A549 (cell line): Measurements from ENCODE around the gene ITPR3. TPM values are rescaled to one million over a fixed set of nuclear protein-coding genes. Genes with fewer than 3 reads are reported as not detected.

ENCODE experiments used
- ATAC-seq, 2 experiments: fragments of 200-7000 bp in 1 of 2; fragments of >200 bp in 1 of 2; cut with Nextera tagmentation in 1 of 2; cut with Tn5 transposase in 1 of 2; 3 replicates each; pipeline versions ENCODE4 v1.8.0 to v1.9.1; 2018 to 2020; ENCODE audit warnings: mild to moderate bottlenecking in 1 of 2, moderate library complexity in 1 of 2
- CTCF ChIA-PET: fragments of 300-600 bp; sonication (Branson Sonifier 250); formaldehyde crosslinking; extraction: SDS; loops from one replicate; lab custom pipeline; 2021; ENCODE audit warnings: antibody characterized with exemption, inconsistent platforms; lab: Yijun Ruan, JAX
- POLR2A ChIA-PET: fragments of 350-600 bp; formaldehyde crosslinking; extraction: SDS; loops from one replicate; lab custom pipeline; 2021; ENCODE audit warnings: antibody characterized with exemption, inconsistent platforms; lab: Yijun Ruan, JAX
- DNase-seq, 2 experiments: peaks; one replicate each; pipeline versions ENCODE4 v3.0.0 to v3.0.0-alpha.2; 2011 to 2016; ENCODE audit warnings: low read depth in 1 of 2, low spot score in 1 of 2
- FAIRE-seq: peaks from 2 replicates; lab custom pipeline; 2011; peaks lifted over from hg19 to GRCh38; lab: Jason Lieb, UNC
- H3K27ac ChIP-seq, 2 experiments: fragments of >200 bp; sonication (Bioruptor Twin); formaldehyde crosslinking; 3 replicates each; pipeline ENCODE4 v1.5.1; 2016 to 2017
- H3K4me1 ChIP-seq: fragments of >200 bp; sonication (Bioruptor Twin); formaldehyde crosslinking; 3 replicates; pipeline ENCODE4 v1.6.1; 2016
- H3K4me2 ChIP-seq: fragments of >200 bp; sonication (Bioruptor Twin); formaldehyde crosslinking; 3 replicates; pipeline ENCODE4 v1.6.1; 2016
- H3K4me3 ChIP-seq: fragments of >200 bp; sonication (Bioruptor Twin); formaldehyde crosslinking; 3 replicates; pipeline ENCODE4 v1.5.1; 2016
- H3K9me3 ChIP-seq: fragments of >200 bp; sonication (Bioruptor Twin); formaldehyde crosslinking; 3 replicates; pipeline ENCODE4 v1.6.1; 2016
- BHLHE40 ChIP-seq: IDR thresholded peaks from 2 replicates; pipeline ENCODE4 v1.6.1; 2012; ENCODE audit warnings: low read depth, low read length, inconsistent platforms
- CBX2 ChIP-seq: fragments of 200-600 bp; sonication (generic); IDR thresholded peaks from 2 replicates; pipeline ENCODE4 v1.6.1; 2016; ENCODE audit warnings: low read depth, mild to moderate bottlenecking, borderline replicate concordance
- EHMT2 ChIP-seq: fragments of 200-600 bp; sonication (generic); IDR thresholded peaks from 2 replicates; pipeline ENCODE4 v1.6.1; 2016; ENCODE audit warnings: antibody characterized with exemption, low read depth, mild to moderate bottlenecking, moderate library complexity
- EP300 ChIP-seq, 2 experiments: fragments of >200 bp; sonication (Bioruptor Twin); formaldehyde crosslinking; IDR thresholded peaks; 2 replicates in 1 of 2; 3 replicates in 1 of 2; pipeline ENCODE4 v1.6.1; 2016 to 2017
- ESRRA ChIP-seq: fragments of 150-350 bp; IDR thresholded peaks from 2 replicates; pipeline ENCODE4 v1.6.1; 2014; ENCODE audit warnings: mild to moderate bottlenecking, low read length, borderline replicate concordance
- FOSB ChIP-seq: fragments of 250-450 bp; sonication (Bioruptor Pico); IDR thresholded peaks from 2 replicates; pipeline ENCODE4 v1.5.0; 2020; ENCODE audit warnings: mild to moderate bottlenecking, moderate library complexity
- FOSL2 ChIP-seq, 2 experiments: fragments of 450-650 bp in 1 of 2; fragments of >200 bp in 1 of 2; sonication (Bioruptor Twin) in 1 of 2; formaldehyde crosslinking; IDR thresholded peaks; 2 replicates each; pipeline versions ENCODE4 v1.5.0 to v1.6.1; 2016 to 2020; ENCODE audit warnings: mild to moderate bottlenecking in 1 of 2, moderate library complexity in 1 of 2
- FOXS1 ChIP-seq: fragments of 250-450 bp; sonication (Bioruptor Pico); IDR thresholded peaks from 2 replicates; pipeline ENCODE4 v1.5.0; 2020; ENCODE audit warnings: mild to moderate bottlenecking, moderate library complexity
- GATA3 ChIP-seq: IDR thresholded peaks from 2 replicates; pipeline ENCODE4 v1.6.1; 2012; ENCODE audit warnings: borderline replicate concordance
- HDAC2 ChIP-seq: fragments of 200-600 bp; sonication (generic); IDR thresholded peaks from 2 replicates; pipeline ENCODE4 v1.6.1; 2016
- HOXB13 ChIP-seq: fragments of 250-450 bp; sonication (Bioruptor Pico); IDR thresholded peaks from 2 replicates; pipeline ENCODE4 v1.5.0; 2020; ENCODE audit warnings: low read depth, mild to moderate bottlenecking, moderate library complexity
- JUN ChIP-seq, 2 experiments: fragments of >200 bp; sonication (Bioruptor Twin); formaldehyde crosslinking; IDR thresholded peaks; 2 replicates in 1 of 2; 3 replicates in 1 of 2; pipeline ENCODE4 v1.6.1; 2016 to 2017
- KDM1A ChIP-seq: fragments of 200-600 bp; sonication (generic); IDR thresholded peaks from 2 replicates; pipeline ENCODE4 v1.6.1; 2016; ENCODE audit warnings: low read depth, mild to moderate bottlenecking
- KDM5A ChIP-seq: fragments of 200-600 bp; sonication (generic); IDR thresholded peaks from 2 replicates; pipeline ENCODE4 v1.6.1; 2016; ENCODE audit warnings: antibody characterized with exemption, mild to moderate bottlenecking
- MYC ChIP-seq: IDR thresholded peaks from 2 replicates; pipeline ENCODE4 v1.6.1; 2012; ENCODE audit warnings: mild to moderate bottlenecking, inconsistent platforms, low read length, improper control_type of control experiment, borderline replicate concordance
- NR3C1 ChIP-seq: fragments of >200 bp; sonication (Bioruptor Twin); formaldehyde crosslinking; IDR thresholded peaks from 3 replicates; pipeline ENCODE4 v1.6.1; 2017
- POLR2A ChIP-seq: IDR thresholded peaks from 2 replicates; pipeline ENCODE4 v1.6.1; 2012; ENCODE audit warnings: mild to moderate bottlenecking, low read length
- ZC3H11A ChIP-seq: fragments of 450-650 bp; IDR thresholded peaks from 2 replicates; pipeline ENCODE4 v1.6.1; 2014; ENCODE audit warnings: antibody characterized with exemption, mild to moderate bottlenecking
- ZFP36 ChIP-seq: fragments of 450-650 bp; IDR thresholded peaks from 2 replicates; pipeline ENCODE4 v1.6.1; 2014; ENCODE audit warnings: borderline replicate concordance; ENCODE audit not compliant: partially characterized antibody
- ZSCAN20 ChIP-seq: fragments of 250-450 bp; sonication (Bioruptor Pico); IDR thresholded peaks from 2 replicates; pipeline ENCODE4 v1.8.0; 2022; ENCODE audit warnings: mild to moderate bottlenecking, moderate library complexity
- WGBS: methylation state at CpG from one replicate; pipeline ENCODE4 v1.1.6; 2017; ENCODE audit errors: missing lambda C conversion rate; 5-methylcytosine and 5-hydroxymethylcytosine counted together
- polyA plus RNA-seq, 4 experiments: library from polyadenylated mRNA; depleted of rRNA in 3 of 4; stranded (reverse); fragments of >200 nt; fragmentation: RNase III in 1 of 4; extraction: RNeasy Plus Mini Kit Qiagen cat#74134 plus additional on column Dnase treatment in 1 of 4; gene quantifications; 2 replicates in 3 of 4; 3 replicates in 1 of 4; pipeline ENCODE4 v1.2.3, GENCODE V29; 2011 to 2017
- TF ChIP-seq, protein P1 (sequence below): fragments of >200 bp; sonication (Bioruptor Twin); formaldehyde crosslinking; IDR thresholded peaks from 3 replicates; pipeline ENCODE4 v1.6.1; 2016
- TF ChIP-seq, protein P2 (sequence below): fragments of >200 bp; sonication (Bioruptor Twin); formaldehyde crosslinking; IDR thresholded peaks from 2 replicates; pipeline ENCODE4 v1.6.1; 2016

ITPR3 gene
- polyA plus RNA-seq, 2 of the 4 experiments (the other 2 are of a cell fraction) = 17.6 to 20.8 TPM

DNA sequence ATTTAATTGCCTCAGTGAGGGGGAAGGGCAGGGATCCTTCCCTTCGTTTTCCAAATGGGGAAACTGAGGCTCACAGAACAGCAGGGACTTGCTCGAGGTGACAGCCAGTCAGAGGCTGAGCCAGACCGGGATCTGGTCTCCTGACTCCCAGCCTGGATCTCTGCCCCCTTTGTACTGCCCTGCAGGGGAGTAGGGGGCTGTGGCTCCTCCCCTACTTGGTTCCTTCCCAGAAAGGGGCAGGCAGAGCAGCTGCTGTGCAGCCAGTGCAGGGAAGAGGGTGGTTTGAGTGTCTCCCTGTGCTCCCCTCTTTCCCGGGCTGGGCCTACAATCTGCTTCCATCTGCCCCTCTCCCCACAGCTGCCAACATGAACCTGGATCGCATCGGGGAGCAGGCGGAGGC, 52.7 kb downstream of the ITPR3 start (continued):
- TF ChIP-seq ZC3H11A (no peak), CBX2 (no peak), ESRRA (no peak), EP300 (IDR thresholded peaks at IDR 0.05) (no peak), POLR2A (no peak)

- DNase-seq (no peak), ATAC-seq (no peak), FAIRE-seq (no peak)
- H3K4me3 ChIP-seq = no peak overlapping the region
- H3K9me3 ChIP-seq = no peaks in the 10 kb centered on the region
- CTCF ChIA-PET = interaction anchor here (1.2 to 2.0 kb wide), 3 partner anchors 10 to 26 kb away, joined by 3 to 10 read pairs (median 3); no protein-coding TSS in a partner anchor
- H3K4me2 ChIP-seq = peak overlapping the region; percentile 68
- POLR2A ChIA-PET = no interaction called here
- H3K4me1 ChIP-seq = peaks cover 72% of the 10 kb centered on the region
- WGBS = 79% methylated on average over 7 of the region's 7 CpGs
- TF ChIP-seq FOSB (no peak), FOXS1 (no peak), BHLHE40 (no peak), JUN (IDR thresholded peaks at IDR 0.05) (no peak), ZSCAN20 (no peak), EP300 (IDR thresholded peaks at IDR 0.05) (no peak), KDM5A (no peak), EHMT2 (no peak), HDAC2 (no peak), HOXB13 (CRISPR knock-in tag) (no peak)
- TF ChIP-seq, protein P1, sequence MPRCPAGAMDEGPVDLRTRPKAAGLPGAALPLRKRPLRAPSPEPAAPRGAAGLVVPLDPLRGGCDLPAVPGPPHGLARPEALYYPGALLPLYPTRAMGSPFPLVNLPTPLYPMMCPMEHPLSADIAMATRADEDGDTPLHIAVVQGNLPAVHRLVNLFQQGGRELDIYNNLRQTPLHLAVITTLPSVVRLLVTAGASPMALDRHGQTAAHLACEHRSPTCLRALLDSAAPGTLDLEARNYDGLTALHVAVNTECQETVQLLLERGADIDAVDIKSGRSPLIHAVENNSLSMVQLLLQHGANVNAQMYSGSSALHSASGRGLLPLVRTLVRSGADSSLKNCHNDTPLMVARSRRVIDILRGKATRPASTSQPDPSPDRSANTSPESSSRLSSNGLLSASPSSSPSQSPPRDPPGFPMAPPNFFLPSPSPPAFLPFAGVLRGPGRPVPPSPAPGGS = no peak
- TF ChIP-seq, protein P2, sequence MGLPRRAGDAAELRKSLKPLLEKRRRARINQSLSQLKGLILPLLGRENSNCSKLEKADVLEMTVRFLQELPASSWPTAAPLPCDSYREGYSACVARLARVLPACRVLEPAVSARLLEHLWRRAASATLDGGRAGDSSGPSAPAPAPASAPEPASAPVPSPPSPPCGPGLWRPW = no peak
- peak overlapping the region; percentile 73 to 92 for H3K27ac ChIP-seq
Measured at GRCh38 chr6:33675968-33676367, 54.8 kb downstream of the ITPR3 start.

- no peaks in the 10 kb centered on the region for H3K9me3 ChIP-seq
- DNase-seq (no peak), ATAC-seq (no peak), FAIRE-seq (no peak)
- WGBS = 71% methylated on average over 15 of the region's 15 CpGs
- POLR2A ChIA-PET = no interaction called here
- no peak overlapping the region for H3K4me3 ChIP-seq
- no peak for TF ChIP-seq NR3C1
- peak; percentile 67 for TF ChIP-seq ZFP36
- H3K27ac ChIP-seq = peak overlapping the region; percentile 73 to 92
- peaks cover 65% of the 10 kb centered on the region for H3K4me1 ChIP-seq
- peak overlapping the region; percentile 68 for H3K4me2 ChIP-seq
- CTCF ChIA-PET = interaction anchor here (1.2 to 2.0 kb wide), 3 partner anchors 10 to 25 kb away, joined by 3 to 10 read pairs (median 3); no protein-coding TSS in a partner anchor
Measured at GRCh38 chr6:33676416-33677142, 55.5 kb downstream of the ITPR3 start.

GRCh38 chr6:33677143-33677660, 56.1 kb downstream of the ITPR3 start:
- 39% methylated on average over 8 of the region's 8 CpGs for WGBS
- peak overlapping the region; percentile 73 to 92 for H3K27ac ChIP-seq
- no peaks in the 10 kb centered on the region for H3K9me3 ChIP-seq
- ChIA-PET POLR2A (no interaction called here), CTCF (interaction anchor here (1.0 to 2.0 kb wide), 4 partner anchors 11 to 92 kb away, joined by 3 to 10 read pairs (median 4); no protein-coding TSS in a partner anchor)
- peak overlapping the region; percentile 68 for H3K4me2 ChIP-seq
- FAIRE-seq (no peak), DNase-seq (no peak), ATAC-seq (peak in 1 of 2 experiments; percentile 11; a peak in 2 of 6 replicates)
- peaks cover 59% of the 10 kb centered on the region for H3K4me1 ChIP-seq
- no peak overlapping the region for H3K4me3 ChIP-seq
- TF ChIP-seq MYC (no peak), FOSL2 (IDR thresholded peaks at IDR 0.05) (no peak), FOSL2 (CRISPR knock-in tag; IDR thresholded peaks at IDR 0.05) (peak; percentile 33; the same call in 1 of the 2 replicates), GATA3 (no peak), ZC3H11A (no peak), KDM1A (no peak)
